AG20443 (cell line): Measurements from ENCODE around the gene DPH1.

Experiments
- DNase-seq: peaks from one replicate; pipeline ENCODE4 v3.0.0; 2012; ENCODE audit warnings: low spot score, mixed read lengths

The DPH1 gene

GRCh38 chr17:2082003-2082781 lies 52.2 kb downstream of the DPH1 start:
- peak; percentile 42 for DNase-seq

DNA sequence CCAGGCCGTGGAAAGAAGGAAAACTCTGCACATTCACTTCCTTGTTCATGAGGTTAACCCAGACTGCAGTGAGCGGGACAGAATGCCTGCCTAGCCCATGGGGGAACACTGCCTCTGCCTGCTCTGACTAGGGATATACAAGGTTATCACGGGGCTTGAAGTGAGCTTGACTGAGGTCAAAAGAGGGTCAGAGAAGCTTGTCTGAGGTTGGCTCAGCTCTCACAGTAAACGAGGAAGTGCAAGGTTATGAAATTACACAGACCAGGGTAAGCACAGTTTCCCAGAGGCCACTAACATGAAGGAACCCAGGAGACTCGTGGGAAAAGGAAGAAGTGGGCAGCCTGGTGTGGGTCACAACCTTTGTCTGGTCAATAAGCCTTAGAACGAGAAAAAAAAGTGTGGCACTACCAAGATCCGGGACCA lies 53.7 kb downstream of the DPH1 start:
- no peak for DNase-seq

DNA sequence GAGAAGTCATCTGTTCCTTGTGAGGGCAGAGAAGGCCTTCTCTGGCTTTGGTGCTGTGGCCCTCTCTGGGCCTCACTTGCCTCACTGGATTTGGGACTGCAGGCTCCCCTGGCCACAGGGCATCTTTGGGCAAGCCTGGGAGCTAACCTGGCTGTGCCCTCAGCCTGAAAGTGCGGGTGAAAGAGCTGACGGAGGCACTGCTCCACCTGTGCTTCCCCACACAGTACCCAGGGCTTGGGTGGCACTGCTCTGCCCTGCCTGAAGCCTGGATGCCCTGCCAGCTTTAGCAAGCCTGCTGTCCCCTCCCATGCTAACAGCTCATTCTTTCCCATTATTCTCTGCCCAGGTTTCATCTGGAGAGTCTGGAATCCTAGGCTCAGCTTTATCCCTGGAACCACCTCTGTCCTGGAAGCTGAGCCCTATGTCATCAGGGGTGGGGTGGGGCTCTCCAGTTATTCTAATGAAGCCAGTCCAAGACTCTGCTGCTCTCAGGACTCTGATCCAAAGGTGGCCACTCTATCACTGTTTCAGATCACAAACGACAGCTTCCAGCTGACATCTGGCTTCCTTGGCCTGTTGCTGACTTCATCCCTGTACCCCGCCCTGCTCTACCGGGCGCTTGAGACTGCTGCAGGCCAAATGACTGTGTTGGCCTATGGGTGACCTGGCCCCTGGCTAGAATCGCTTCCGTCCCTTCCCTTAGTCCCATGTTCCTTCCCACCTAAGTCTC lies 54.2 kb downstream of the DPH1 start:
- DNase-seq, result peak; percentile 83

GRCh38 chr17:2084766-2085647 lies 55.1 kb downstream of the DPH1 start:
- DNase-seq, result peak; percentile 72

DNA sequence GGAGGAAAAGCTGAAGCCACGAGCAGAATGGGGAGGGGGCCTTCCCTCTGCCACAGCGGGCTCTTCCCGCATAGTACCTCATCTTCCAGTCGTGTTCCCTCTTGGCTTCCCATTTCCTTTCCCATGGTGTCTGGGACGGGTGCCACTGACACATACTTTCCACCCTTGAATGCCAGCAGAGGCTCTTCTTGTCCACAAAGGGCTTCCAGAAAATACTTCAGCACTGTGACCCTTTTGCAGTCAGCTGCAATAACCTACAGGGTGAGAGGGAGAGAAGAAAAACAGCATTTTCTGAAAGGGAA lies 55.6 kb downstream of the DPH1 start:
- DNase-seq, result peak; percentile 31

DNA sequence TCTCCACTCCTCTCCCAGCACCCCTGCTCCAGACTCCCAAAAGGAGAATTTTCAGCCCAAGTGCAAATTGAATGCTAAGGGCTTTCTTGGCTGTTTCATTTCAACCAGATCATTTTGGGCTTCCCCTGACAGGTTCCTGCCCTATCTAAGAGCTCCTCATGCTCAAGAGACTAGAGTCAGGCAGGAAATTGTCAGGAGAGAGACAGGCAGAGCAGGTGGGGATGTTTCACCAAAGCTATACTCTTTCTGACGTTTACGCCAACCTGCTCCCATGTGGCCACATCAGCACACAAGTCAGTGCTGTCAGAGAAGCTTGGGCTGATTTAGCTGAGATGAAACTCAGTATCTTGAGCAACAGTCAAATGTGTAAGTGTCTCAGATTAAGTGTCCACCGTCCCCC lies 56.4 kb downstream of the DPH1 start:
- no peak for DNase-seq

GRCh38 chr17:2087597-2088211 lies 57.8 kb downstream of the DPH1 start:
- no peak for DNase-seq

GRCh38 chr17:2089021-2089422 lies 59.1 kb downstream of the DPH1 start:
- peak; percentile 41 for DNase-seq

DNA sequence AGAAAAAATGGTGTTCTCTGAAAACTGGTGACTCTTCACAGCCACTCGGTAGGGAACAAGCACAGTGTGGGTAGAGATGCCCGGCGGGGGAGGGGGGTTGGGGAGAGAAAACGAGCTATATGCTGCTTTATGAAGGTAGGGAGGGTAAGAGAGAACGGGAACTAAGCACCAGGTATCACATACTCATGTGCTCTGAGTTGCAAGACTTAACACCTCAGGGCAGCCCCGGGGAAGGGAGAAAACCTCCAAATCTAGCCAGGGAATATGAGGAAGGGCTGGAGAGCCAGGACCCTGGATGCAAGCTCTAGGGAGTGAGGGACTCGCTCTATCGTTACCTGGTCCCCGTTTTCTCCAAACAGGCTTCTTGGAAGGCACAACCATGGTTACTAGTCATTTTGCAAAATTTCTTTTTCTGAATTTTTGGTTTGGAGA lies 60.3 kb downstream of the DPH1 start:
- no peak for DNase-seq

DNA sequence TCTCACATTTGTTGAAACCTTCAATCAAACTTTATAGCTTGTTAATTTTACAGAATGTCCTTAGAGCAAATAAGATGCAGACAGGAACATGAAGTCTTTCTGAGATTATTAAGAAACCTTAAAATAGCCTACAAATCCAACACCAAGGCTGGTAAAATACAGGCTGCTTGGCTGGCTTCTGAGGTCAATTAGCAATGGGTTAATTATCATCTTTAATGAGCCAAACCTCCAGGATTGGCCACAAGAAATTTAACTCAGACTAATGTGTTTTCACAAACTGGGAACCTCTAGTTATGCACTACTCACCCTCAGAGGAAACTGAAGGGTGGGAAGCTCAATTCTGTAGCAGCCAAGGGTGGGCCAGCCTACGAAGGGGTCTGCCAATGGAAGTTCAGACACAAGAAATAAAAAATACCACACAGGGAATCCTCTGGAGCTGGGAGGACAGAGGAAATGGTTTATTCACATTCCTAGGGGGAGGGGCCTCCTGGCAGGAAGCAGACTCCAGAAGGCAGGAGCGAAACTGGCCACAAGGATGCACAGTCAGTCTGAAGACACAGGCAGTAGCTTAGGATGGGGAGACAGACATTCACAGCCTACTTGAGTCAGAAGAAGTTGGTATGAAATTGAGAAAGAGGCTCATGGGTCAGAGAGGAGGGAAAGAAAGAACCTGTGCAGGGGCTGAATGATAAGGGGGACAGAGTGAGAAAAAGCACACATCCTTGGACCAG lies 61.0 kb downstream of the DPH1 start:
- DNase-seq, result peak; percentile 93

DNA sequence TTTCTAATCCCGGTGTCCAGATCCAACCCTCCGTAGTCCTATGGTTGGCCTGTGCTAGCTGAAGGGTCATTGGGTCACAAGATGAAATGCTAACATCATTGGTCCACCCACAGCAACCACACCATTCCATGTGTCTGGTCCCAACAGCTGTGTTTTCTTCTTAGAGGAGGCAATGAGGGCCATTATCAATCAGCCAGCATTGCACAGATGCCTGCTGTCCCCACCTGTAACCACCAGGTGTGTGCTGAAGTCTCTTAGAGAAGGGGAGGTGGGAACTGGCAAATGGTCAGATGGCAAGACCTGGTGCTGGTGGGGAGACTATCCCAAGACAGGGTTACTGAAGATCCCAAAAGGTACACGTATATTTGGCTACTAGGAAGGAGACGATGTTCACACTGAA lies 62.3 kb downstream of the DPH1 start:
- DNase-seq, result no peak

DNA sequence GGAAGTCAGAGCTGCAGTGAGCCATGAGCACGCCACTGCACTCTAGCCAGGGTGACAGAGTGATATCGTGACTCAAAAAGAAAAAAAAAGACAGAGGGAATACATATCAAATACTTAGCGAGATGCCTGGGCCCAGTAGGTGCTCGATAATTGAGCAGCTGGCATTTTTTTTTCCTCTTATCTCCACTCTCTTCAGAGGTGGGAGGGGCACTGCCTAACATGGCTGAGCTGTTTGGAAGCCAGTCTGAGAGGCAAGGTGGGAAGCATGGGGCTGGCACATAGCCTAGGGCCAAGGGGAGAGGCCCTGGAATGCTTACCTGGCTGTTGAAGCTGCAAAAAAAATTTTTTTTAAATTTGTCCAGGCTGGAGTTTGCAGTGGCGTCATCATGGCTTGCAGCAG lies 63.4 kb downstream of the DPH1 start:
- DNase-seq, result no peak
